WERI-Rb-1 (cell line): ENCODE results near the gene GRM5.
"Not testable (repeated sequence)": the region's sequence is repeated elsewhere in the genome, so short reads cannot be mapped to it uniquely, and the experiment has no call there.

ENCODE experiments used
- DNase-seq: peaks from one replicate; pipeline ENCODE4 v3.0.0-alpha.2; 2020
- H3K27ac ChIP-seq: fragments of 250-450 bp; sonication (Bioruptor Pico); 2 replicates; pipeline ENCODE4 v1.5.1; 2020; ENCODE audit warnings: mild to moderate bottlenecking, moderate library complexity
- H3K27me3 ChIP-seq: fragments of 250-450 bp; sonication (Bioruptor Pico); 2 replicates; pipeline ENCODE4 v1.5.1; 2021; ENCODE audit warnings: mild to moderate bottlenecking, low read depth, moderate library complexity; ENCODE audit not compliant: insufficient read depth, severe bottlenecking
- H3K36me3 ChIP-seq: fragments of 250-450 bp; sonication (Bioruptor Pico); 2 replicates; pipeline ENCODE4 v1.5.1; 2020; ENCODE audit warnings: mild to moderate bottlenecking, moderate library complexity
- H3K4me3 ChIP-seq: 2 replicates; pipeline ENCODE4 v1.5.1; 2011; ENCODE audit warnings: low read depth, mild to moderate bottlenecking, control low read depth, low read length
- H3K9me3 ChIP-seq: fragments of 250-450 bp; sonication (Bioruptor Pico); 2 replicates; pipeline ENCODE4 v1.5.1; 2021; ENCODE audit warnings: mild to moderate bottlenecking, moderate library complexity; ENCODE audit not compliant: severe bottlenecking
- TF ChIP-seq, protein P1 (sequence below): IDR thresholded peaks from 2 replicates; pipeline ENCODE4 v1.5.1; 2011; ENCODE audit warnings: low read depth, mild to moderate bottlenecking, control low read depth, inconsistent platforms, low read length

The GRM5 gene

GRCh38 chr11:89065651-89066201 lies at the start of gene GRM5:
GRM5 (minus strand) TSS chr11:89065982; CDS start chr11:89047872, 18,110 bp downstream.
- H3K36me3 ChIP-seq, H3K27ac ChIP-seq, H3K9me3 ChIP-seq, H3K27me3 ChIP-seq: not testable (repeated sequence)
- H3K4me3 ChIP-seq = peak within 1 kb of the TSS; percentile 45
- DNase-seq = peak; percentile 23

GRCh38 chr11:89097956-89098355 lies 32.2 kb upstream of the GRM5 start:
- not testable (repeated sequence) for H3K4me3 ChIP-seq, H3K9me3 ChIP-seq, H3K36me3 ChIP-seq, H3K27me3 ChIP-seq, H3K27ac ChIP-seq
- DNase-seq = peak; percentile 10
- TF ChIP-seq, protein P1, sequence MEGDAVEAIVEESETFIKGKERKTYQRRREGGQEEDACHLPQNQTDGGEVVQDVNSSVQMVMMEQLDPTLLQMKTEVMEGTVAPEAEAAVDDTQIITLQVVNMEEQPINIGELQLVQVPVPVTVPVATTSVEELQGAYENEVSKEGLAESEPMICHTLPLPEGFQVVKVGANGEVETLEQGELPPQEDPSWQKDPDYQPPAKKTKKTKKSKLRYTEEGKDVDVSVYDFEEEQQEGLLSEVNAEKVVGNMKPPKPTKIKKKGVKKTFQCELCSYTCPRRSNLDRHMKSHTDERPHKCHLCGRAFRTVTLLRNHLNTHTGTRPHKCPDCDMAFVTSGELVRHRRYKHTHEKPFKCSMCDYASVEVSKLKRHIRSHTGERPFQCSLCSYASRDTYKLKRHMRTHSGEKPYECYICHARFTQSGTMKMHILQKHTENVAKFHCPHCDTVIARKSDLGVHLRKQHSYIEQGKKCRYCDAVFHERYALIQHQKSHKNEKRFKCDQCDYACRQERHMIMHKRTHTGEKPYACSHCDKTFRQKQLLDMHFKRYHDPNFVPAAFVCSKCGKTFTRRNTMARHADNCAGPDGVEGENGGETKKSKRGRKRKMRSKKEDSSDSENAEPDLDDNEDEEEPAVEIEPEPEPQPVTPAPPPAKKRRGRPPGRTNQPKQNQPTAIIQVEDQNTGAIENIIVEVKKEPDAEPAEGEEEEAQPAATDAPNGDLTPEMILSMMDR = peak; percentile 61

- H3K27me3 ChIP-seq, DNase-seq, H3K9me3 ChIP-seq, H3K4me3 ChIP-seq, H3K27ac ChIP-seq, H3K36me3 ChIP-seq: not testable (repeated sequence)
These were observed 28.0 kb upstream of the GRM5 start for GRCh38 chr11:89093806-89094205.

- H3K4me3 ChIP-seq, H3K27ac ChIP-seq, H3K27me3 ChIP-seq, DNase-seq, H3K9me3 ChIP-seq, H3K36me3 ChIP-seq: not testable (repeated sequence)
These were observed 19.2 kb upstream of the GRM5 start for GRCh38 chr11:89084951-89085350.

GRCh38 chr11:89070911-89071310 lies 5.1 kb upstream of the GRM5 start:
- not testable (repeated sequence) for DNase-seq, H3K4me3 ChIP-seq, H3K27me3 ChIP-seq, H3K27ac ChIP-seq, H3K9me3 ChIP-seq, H3K36me3 ChIP-seq

- Histone ChIP-seq H3K27ac (no peak overlapping the region), H3K9me3 (no peaks in the 10 kb centered on the region), H3K4me3 (no peak overlapping the region), H3K36me3 (no peaks in the 10 kb centered on the region), H3K27me3 (no peaks in the 10 kb centered on the region)
- TF ChIP-seq, protein P1 = no peak
- DNase-seq = no peak
These were observed 1.5 kb upstream of the GRM5 start for GRCh38 chr11:89067264-89067663.

DNA sequence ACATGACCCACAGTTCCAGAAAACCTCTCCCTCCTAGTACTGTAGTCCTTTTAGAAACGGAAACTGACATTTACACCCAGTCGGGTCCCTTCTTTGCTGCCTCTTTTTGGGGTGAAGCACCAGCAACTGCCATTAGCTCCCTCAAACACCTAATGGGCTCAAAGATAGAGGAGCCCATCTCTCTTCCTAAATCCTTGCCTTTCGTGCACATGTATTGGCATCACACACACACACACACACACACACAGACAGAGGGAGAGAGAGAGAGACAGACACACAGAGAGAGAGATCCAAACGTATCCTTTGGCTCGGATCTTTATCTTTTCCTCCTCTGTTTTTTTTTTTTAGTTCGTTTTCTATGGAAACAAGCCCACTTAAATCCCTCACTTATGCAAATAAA lies 716 bp downstream of the GRM5 start:
- H3K4me3 ChIP-seq = peak overlapping the region; percentile 45; the same call in 1 of the 2 replicates
- H3K36me3 ChIP-seq = no peaks in the 10 kb centered on the region
- no peaks in the 10 kb centered on the region for H3K9me3 ChIP-seq
- H3K27ac ChIP-seq = no peak overlapping the region
- DNase-seq = no peak
- TF ChIP-seq, protein P1 = no peak
- H3K27me3 ChIP-seq = no peaks in the 10 kb centered on the region

DNA sequence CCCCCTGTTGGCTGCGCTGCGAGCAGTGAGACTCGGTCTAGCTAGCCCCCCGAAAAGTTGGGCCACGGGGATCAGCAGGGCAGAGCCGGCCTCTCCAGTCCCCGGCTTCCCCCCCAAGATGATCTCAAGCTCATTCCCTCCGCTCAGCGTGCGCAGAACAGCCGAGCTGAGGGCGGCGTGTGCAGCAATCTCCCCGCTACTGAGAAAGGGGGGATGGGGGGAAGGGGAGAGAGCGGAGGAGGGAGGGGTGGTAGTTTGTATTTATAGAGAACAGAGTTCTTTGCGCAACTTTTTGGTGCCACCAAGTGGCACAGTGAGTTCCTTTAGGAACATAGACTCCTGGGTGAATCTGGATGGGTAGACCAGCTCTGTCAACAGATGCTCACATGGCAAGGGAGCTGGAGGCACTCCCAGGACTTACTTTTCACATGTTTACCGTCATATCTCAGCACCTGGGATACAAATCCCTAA lies 2.3 kb downstream of the GRM5 start:
- DNase-seq = peak; percentile 8
- H3K36me3 ChIP-seq, H3K27me3 ChIP-seq, H3K27ac ChIP-seq, H3K9me3 ChIP-seq: not testable (repeated sequence)
- H3K4me3 ChIP-seq = peak overlapping the region; percentile 36

DNA sequence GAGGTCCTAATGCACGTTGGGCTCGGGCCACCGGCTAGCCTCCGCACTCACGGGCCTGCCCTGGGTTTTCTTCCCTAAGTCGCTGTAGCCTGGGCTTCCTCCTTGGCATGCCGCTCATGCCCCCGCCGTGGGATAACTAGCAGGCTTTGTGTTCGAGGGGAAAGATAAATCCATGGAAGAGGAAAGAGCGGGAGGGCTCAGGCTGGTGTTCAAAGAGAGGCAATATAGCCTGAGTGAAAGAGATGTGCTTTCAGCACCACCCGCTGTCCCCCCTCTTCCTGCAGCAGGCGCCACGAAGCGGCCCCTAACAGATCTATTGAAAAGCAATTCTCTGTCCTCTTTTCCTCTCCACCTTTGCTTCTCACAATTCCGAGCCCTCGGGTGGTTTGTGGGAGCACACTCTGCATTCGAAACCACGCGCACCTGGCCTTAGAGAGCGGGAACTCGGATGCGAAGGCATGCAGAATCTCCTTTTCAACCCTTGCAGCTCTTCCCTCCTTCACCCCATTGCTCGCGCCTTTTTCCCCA lies 2.9 kb downstream of the GRM5 start:
- H3K27me3 ChIP-seq, H3K27ac ChIP-seq, H3K36me3 ChIP-seq, H3K9me3 ChIP-seq, DNase-seq: not testable (repeated sequence)
- peak overlapping the region; percentile 36 for H3K4me3 ChIP-seq

GRCh38 chr11:89061839-89062238 lies 3.9 kb downstream of the GRM5 start:
- DNase-seq, H3K36me3 ChIP-seq, H3K27ac ChIP-seq, H3K27me3 ChIP-seq, H3K9me3 ChIP-seq, H3K4me3 ChIP-seq: not testable (repeated sequence)

DNA sequence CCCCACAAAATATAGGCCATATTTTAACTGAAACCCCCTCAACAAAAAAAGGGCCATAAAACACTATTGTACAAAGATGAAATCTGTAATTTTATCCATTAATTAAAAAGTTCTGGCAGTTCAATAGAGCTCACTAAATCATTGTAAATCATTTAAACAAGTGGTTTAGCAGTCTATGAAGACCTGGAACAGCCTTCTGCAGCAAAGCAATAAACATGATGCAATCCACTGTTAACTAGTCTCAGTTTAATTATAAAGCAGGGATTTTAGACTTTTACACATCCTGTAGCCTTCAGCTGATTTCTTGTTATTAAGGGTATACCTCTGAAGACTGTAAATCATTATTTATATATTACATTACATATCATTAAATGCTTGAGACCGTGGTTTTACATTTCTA lies 8.4 kb downstream of the GRM5 start:
- not testable (repeated sequence) for H3K36me3 ChIP-seq, H3K4me3 ChIP-seq, H3K27me3 ChIP-seq, DNase-seq, H3K9me3 ChIP-seq, H3K27ac ChIP-seq
